GM21576 (cell line): ENCODE measurements around the gene ATG7.

Source experiments
- ATAC-seq: cut with Tn5 transposase; IDR thresholded peaks from one replicate; pipeline ENCODE4 v1.9.1; 2021; ENCODE audit warnings: mild to moderate bottlenecking, moderate library complexity; ENCODE audit not compliant: unreplicated experiment

ATG7 gene

GRCh38 chr3:11548721-11549131 lies 276.5 kb downstream of the ATG7 start:
- no peak for ATAC-seq

- no peak for ATAC-seq
Measured at GRCh38 chr3:11549580-11550140, 277.5 kb downstream of the ATG7 start.

DNA sequence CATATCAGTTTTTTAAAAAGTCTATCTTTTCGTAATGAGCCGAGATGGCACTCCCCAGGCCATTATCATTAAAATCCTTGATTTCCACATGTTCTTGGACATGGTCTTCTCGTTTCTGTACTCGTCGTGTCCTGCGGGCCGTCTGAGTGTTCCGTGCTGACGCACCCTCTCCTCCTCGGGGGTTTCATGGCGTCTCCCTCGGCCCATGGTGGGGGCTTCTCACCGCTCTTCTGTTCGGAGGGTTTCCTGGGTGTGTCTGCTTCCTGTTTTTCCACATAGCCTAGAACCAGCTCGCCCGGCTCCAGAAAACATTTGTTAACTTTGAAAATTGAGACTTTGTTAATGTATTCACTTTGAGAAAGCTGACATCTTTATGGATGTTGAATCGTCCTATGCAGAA lies 278.8 kb downstream of the ATG7 start:
- no peak for ATAC-seq

DNA sequence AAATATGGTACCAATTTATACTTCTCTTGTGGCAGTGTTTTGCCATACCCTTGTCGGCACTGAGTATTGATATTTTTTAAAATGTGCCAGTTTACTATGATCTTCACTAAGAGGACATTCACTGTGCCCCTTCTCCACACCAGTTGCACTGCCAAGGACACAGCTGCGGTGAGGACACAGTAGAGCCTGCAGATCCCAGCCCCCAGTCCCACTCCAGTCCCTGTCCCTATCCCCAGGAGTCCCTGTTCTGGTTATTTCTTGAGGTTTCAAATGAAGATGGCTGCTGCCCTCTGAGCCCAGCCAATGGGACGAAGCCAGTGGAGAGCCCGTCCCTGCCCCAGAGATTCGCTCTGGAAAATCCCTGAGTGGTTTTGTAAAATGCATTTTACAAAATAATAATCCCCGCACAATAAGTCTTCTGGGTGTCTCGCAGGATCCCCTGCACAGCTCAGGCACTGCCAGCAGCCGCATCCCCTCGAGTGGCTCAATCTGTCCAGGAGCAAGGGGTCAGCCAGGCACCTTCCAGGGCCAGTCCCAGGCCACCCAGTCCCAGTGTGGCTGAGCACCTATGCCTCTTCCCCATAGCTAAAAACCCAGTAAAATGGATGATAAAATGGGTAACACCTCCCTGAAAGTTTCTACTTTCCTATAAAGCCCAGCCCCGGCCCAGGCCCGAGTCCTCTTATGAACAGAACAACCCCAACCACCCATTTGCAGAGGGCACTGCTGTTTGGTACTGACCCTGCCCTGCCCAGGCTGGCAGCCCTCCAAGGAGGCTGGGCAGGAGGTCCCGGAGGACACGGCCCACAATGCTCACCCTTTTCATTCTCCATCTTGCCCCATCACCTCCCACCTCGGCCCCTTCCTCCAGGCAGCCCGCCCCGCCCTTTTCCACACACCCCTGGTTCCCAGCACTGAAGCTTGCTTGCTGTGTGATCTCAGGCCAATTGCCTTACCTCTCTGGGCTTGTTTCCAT lies 280.4 kb downstream of the ATG7 start:
- no peak for ATAC-seq

GRCh38 chr3:11553436-11554235 lies 281.4 kb downstream of the ATG7 start:
- no peak for ATAC-seq

DNA sequence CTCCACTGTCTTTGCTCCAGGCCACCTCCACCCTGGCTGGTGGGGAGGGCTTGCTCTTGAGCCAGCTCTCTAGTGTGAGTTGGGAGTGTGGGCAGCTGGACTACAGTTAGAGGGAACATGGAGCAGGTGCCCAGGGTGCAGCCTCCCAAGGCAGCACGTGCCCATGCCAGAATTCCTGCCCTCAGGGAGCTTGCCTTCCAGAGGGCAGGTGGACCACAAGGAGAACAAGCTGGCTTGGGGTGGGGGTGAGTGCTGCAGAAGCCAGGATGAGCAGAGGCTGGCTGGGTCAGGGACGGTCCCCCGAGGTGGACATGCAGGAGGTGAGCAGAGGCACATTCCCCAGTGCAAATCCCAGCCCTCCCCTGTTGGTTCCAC lies 282.0 kb downstream of the ATG7 start:
- ATAC-seq: no peak

- ATAC-seq: no peak
Measured at GRCh38 chr3:11554666-11555065, 282.5 kb downstream of the ATG7 start.

- no peak for ATAC-seq
Measured at GRCh38 chr3:11555211-11555782, 283.1 kb downstream of the ATG7 start.

GRCh38 chr3:11555881-11556633 lies 283.9 kb downstream of the ATG7 start:
- ATAC-seq: no peak

DNA sequence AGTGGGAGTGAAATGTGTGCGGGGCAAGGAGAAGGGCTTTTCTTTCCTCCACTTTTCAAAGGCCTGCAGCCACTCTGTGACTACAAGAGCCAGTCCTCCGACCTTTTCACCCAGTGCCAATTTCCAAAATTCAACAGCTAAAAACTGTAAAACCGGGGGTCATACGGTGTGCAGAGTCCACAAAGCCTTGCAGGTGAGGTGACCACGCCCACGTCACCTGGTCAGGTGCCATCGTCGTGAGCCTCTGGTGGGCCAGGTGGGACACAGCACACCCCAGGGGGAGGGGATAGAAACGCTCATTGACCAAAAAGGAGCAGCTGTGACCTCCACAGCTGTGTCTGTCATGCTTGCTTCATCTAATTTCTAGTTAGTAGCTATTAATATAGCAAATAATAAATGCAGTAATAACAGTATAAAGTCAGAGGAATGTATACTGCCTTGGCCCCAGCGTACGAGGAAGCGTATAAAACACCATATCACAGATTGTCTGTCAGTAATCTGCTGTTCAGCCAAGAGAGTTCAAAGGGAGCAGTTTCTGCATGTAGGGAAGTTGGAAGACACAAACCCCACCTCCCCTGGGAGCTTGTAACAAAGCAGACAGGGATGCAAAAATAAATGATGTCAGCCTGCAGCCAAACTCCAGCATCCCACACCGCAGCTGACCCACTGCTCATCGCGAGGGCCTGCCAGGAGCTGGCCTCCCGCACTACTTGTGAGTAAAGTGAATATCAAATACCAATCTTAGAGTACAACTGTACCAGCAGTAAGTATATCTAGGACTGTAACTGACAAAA lies 284.9 kb downstream of the ATG7 start:
- ATAC-seq: no peak

GRCh38 chr3:11558002-11558401 lies 285.8 kb downstream of the ATG7 start:
- ATAC-seq: no peak

GRCh38 chr3:11558411-11558903 lies 286.3 kb downstream of the ATG7 start:
- ATAC-seq: no peak

GRCh38 chr3:11558918-11559815 lies 287.0 kb downstream of the ATG7 start:
- ATAC-seq: no peak

DNA sequence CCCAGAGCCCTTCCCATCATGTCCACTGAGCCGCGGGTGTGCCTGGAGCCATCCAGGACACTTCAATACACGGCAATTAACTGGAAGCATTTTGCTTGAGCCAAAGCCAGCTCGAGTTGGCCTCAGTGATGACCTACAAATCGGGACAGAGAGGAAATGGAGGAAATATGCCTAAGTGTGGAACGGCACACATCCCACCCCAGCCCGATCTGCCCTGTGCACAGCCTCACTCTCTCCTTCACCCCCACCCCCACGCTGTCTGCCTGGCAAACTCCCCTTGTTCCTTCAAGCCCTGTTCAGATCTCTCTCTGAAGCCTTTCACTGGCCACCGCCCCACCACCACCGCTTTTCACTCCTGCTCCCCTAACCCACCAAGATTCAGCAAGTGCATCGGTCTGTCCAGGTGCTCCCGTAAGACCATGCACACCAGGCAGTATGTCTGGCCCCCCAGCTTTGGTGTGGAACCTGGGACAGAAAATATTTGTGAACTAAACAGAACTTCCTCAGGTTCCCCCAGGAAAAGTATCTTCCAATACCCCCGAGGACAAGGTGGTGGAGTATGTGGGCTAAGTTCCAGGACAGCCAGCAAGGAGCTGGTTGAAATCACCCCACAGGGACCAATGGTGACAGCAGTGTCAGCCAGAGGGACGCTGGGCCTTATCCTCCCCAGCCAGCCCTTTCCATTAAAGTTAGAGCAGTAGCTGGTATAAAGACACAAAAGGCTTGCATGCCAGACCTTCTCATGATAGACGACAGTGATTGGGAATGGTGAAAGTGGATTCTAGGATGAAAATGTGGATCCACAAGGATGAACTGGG lies 287.8 kb downstream of the ATG7 start:
- ATAC-seq: no peak

GRCh38 chr3:11560746-11561145 lies 288.5 kb downstream of the ATG7 start:
- no peak for ATAC-seq

GRCh38 chr3:11562277-11562881 lies 290.2 kb downstream of the ATG7 start:
- no peak for ATAC-seq

GRCh38 chr3:11563159-11563864 lies 291.1 kb downstream of the ATG7 start:
- ATAC-seq: no peak
